Epithelial cell of esophagus (primary cell): ENCODE data around the gene ACOT9.

Experiments
- DNase-seq: peaks from one replicate; pipeline ENCODE4 v3.0.0; 2010; ENCODE audit warnings: low read depth
- H3K4me3 ChIP-seq: 2 replicates; pipeline ENCODE4 v1.5.1; 2011; ENCODE audit warnings: mild to moderate bottlenecking, low read length, control low read depth
- TF ChIP-seq, protein P1 (sequence below): IDR thresholded peaks from 2 replicates; pipeline ENCODE4 v1.5.1; 2011; ENCODE audit warnings: low read depth, mild to moderate bottlenecking, low read length, control low read depth, inconsistent platforms; ENCODE audit not compliant: insufficient read depth; ENCODE audit errors: missing control alignments

Gene ACOT9

DNA sequence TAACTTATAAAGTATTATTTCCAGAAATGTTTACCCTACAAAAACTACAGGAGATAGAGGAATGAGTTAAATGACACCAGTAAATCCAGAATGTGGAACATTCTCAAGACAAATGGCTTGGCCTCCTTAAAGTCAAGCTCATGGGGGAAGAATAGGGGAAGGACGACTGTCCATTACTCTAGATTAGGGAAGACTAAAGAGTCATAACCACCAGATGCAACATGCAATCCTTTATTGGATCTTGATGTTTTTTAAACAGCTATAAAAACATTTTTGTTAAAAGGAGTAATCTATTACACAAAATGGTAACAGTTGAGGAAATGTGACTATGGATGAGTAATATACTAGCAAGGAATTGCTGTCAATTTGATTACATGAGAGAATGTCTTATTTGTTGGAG lies 11.1 kb downstream of the ACOT9 start:
- DNase-seq = no peak

GRCh38 chrX:23729214-23729613 lies 13.9 kb downstream of the ACOT9 start:
- peak; percentile 37 for DNase-seq
- TF ChIP-seq, protein P1, sequence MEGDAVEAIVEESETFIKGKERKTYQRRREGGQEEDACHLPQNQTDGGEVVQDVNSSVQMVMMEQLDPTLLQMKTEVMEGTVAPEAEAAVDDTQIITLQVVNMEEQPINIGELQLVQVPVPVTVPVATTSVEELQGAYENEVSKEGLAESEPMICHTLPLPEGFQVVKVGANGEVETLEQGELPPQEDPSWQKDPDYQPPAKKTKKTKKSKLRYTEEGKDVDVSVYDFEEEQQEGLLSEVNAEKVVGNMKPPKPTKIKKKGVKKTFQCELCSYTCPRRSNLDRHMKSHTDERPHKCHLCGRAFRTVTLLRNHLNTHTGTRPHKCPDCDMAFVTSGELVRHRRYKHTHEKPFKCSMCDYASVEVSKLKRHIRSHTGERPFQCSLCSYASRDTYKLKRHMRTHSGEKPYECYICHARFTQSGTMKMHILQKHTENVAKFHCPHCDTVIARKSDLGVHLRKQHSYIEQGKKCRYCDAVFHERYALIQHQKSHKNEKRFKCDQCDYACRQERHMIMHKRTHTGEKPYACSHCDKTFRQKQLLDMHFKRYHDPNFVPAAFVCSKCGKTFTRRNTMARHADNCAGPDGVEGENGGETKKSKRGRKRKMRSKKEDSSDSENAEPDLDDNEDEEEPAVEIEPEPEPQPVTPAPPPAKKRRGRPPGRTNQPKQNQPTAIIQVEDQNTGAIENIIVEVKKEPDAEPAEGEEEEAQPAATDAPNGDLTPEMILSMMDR = no peak
- H3K4me3 ChIP-seq = no peak overlapping the region

More for the DNA sequence above, 11.1 kb downstream of the ACOT9 start:
- H3K4me3 ChIP-seq = no peak overlapping the region
- TF ChIP-seq, protein P1 = no peak

DNA sequence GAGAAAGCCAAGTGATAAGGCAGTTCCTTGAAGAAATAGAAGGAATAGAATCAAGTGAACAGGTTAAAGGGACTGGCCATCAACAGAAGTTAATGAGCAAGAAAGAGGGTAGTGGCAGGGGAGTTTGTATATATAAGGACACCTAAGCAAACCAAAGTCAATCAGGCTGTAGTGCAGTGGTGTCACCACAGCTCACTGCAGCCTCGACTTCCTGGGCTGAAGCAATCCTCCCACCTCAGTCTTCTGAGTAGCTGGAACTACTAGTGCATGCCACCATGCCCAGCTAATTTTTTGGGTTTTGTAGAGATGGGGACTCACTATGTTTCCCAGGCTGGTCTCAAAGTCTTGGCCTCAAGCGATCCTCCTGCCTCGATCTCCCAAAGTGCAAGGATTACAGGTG lies 15.9 kb downstream of the ACOT9 start:
- DNase-seq = no peak
- TF ChIP-seq, protein P1 = no peak
- H3K4me3 ChIP-seq = no peak overlapping the region

GRCh38 chrX:23726191-23726590 lies 16.9 kb downstream of the ACOT9 start:
- TF ChIP-seq, protein P1 = no peak
- no peak overlapping the region for H3K4me3 ChIP-seq
- no peak for DNase-seq

- no peak overlapping the region for H3K4me3 ChIP-seq
- no peak for DNase-seq
- TF ChIP-seq, protein P1 = no peak
These were observed 22.9 kb downstream of the ACOT9 start for GRCh38 chrX:23720117-23720677.

GRCh38 chrX:23705235-23705634 lies 37.8 kb downstream of the ACOT9 start:
- DNase-seq = no peak
- TF ChIP-seq, protein P1 = no peak
- no peak overlapping the region for H3K4me3 ChIP-seq

GRCh38 chrX:23704673-23705206 lies 38.3 kb downstream of the ACOT9 start:
- TF ChIP-seq, protein P1 = no peak
- H3K4me3 ChIP-seq = no peak overlapping the region
- DNase-seq = no peak
